Measurements from ENCODE around the gene HSFX2.
"Not testable (repeated sequence)": the region's sequence is repeated elsewhere in the genome, so short reads cannot be mapped to it uniquely, and the experiment has no call there.

The HSFX2 gene, protein sequence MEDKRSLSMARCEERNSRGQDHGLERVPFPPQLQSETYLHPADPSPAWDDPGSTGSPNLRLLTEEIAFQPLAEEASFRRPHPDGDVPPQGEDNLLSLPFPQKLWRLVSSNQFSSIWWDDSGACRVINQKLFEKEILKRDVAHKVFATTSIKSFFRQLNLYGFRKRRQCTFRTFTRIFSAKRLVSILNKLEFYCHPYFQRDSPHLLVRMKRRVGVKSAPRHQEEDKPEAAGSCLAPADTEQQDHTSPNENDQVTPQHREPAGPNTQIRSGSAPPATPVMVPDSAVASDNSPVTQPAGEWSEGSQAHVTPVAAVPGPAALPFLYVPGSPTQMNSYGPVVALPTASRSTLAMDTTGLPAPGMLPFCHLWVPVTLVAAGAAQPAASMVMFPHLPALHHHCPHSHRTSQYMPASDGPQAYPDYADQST

DNA sequence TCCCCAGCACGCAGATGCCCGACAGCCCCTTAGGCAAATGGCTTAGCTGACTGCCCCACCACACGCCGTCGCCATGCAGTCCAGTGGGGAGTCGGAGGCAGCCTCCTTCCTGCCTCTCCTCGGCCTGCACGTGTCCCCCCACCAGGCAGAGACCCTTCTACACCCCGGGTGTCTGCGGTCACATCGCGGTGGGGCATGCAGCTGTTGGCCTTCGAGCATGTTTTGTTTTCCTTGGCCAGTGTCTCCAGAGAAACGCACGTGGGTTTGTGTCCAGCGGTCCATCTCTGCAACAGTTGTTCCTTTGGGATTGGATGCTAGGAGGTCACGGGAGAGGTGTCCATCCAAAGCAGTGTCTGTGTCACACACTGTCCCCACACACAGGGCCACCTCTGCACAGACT lies at the start of gene HSFX2:
Gene HSFX2, minus strand, starts transcription at position 101 of the 400 bp plus-strand sequence. CDS start 614 bp downstream, outside the sequence.
- not testable (repeated sequence) for DNase-seq (ENCODE audit: low read depth)

GRCh38 chrX:149643496-149643895 lies 48.4 kb upstream of the HSFX2 start:
- DNase-seq (ENCODE audit: low read depth), result no peak

DNA sequence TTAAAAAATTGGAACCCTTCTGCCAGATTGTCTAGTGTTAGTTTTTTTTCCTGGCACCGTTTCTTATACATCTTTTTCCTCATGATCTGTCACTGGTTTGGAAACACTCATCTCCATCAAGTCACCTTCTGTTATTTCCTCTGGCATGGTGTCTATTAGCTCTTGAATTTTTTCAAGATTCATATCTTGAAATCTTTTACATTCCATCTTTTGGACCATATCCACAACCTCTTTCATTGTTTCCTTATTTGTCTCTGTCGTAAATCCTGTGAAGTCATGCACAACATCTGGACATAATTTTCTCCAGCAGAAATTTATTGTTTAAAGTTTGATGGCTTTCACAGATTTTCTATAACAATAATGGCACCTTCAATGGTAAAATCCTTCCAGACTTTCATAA lies 46.7 kb upstream of the HSFX2 start:
- DNase-seq (ENCODE audit: low read depth), result peak; percentile 39

DNA sequence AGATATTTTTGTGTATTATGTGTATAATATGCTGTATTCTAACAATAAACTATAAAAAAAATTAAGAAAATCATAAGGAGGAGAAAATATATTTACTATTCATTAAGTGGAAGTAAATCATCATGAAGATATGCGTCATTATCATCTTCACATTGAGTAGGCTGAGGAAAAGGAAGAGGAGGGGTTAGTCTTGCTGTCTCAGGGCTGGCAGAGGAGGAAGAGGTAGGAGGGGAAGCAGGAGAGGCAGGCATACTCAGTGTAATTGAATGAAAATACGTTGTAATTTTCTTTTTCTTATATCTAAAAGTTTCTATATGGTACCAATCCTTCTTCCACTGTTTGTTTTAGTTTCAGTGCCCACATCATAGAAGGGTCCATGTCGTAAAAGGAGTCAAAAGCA lies 46.3 kb upstream of the HSFX2 start:
- DNase-seq (ENCODE audit: low read depth), result no peak

- no peak for DNase-seq (ENCODE audit: low read depth)
These were observed 44.5 kb upstream of the HSFX2 start for GRCh38 chrX:149639568-149639967.

- DNase-seq (ENCODE audit: low read depth), result no peak
These were observed 43.7 kb upstream of the HSFX2 start for GRCh38 chrX:149638860-149639259.

DNA sequence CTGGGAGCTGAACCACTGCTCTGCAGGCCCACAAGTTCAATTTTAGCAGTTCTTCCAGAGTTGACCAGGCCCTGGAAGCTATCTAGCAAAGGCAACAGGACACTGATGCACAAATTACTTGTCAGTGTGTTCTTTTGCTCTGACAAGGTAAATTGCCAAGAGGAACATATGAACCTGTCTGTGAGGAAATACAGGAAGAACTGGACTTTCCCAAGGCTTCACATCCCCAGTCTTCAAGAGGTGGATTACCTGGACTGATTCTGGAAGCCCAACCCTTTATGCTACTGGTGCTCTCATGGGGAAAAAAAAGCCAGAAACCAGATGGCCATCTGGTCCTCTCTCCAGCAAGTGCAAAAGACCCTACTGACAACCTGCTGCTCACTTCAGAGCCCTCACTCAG lies 38.4 kb upstream of the HSFX2 start:
- DNase-seq (ENCODE audit: low read depth), result no peak

- DNase-seq (ENCODE audit: low read depth), result no peak
These were observed 36.4 kb upstream of the HSFX2 start, which contains the start of gene TMEM185A for GRCh38 chrX:149631234-149632165. TMEM185A (minus strand) TSS chrX:149631792; CDS start chrX:149631580, 212 bp downstream.

DNA sequence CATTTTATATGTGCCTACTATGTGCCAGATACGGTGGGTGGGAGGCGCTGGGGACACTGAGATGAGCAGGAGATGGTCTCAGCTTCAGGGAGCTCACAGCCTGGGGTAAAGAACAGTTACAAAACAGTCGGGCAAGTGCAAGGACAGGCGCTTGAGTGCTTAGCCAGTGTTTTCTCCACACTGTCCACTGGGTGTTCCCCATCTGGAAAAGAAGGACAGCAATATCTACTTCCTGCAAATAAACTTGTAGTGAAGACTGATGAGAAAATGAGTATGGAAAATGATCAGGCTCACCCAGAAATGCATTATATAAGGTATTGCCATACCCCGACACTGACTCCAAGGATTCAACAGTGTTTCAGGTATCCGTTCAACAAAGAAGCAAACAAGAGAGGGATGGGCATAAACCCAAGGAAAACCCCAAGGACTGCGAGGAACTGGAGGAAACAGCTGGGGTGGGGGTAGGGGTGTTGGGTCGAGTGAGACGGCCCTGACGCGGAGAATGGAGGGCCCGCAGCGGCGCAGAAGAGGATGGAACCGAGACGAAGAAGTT lies 35.6 kb upstream of the HSFX2 start:
- peak; percentile 30 for DNase-seq (ENCODE audit: low read depth)

DNA sequence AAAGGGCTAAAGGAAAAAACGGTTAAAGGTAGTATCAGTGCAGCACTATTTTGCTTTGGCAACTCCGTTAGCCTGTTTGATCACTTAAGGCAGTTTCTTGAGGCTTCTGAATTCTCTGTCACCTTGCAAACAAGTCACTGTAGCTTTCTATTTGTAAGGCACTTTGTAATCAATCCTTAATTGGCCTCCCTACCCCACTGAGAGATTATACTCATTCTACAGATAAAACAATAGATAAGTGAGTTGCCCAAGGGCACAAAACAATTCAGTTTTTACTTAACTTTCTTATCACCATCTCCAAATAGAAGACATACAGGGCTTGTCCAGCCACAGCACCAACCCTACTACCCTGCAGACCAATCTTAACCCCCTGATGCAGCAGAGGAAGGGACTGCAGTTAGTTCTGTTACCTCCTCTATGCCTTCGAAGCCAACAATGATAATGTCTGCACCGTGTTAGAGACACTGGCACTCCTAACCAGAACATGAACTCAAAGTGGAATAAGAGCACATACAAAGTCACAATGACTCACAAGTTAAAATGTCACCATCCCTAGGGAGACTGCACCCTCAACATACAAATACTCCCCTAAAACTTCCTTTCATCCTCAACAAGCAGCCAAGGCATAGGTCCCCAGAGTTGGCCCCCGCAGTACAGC lies 34.7 kb upstream of the HSFX2 start:
- DNase-seq (ENCODE audit: low read depth), result no peak

DNA sequence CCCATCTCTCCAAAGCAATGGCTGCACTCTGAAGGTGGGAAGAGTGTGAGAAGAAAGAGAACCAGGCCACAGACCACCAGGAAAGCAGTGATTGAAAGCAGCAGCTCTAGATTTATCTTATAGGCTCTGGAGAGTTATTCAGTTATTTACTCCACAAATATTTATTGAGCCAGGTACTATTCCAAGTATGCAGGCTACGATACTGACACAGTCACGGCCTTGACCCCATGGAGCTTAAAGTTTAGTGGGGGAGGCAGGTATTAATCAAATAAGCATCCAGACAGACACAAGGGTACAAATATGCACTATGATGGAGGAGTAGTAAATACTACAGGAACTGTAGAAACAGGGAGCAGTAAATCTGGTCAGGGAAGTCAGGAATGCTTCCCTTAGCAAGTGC lies 33.7 kb upstream of the HSFX2 start:
- no peak for DNase-seq (ENCODE audit: low read depth)

DNA sequence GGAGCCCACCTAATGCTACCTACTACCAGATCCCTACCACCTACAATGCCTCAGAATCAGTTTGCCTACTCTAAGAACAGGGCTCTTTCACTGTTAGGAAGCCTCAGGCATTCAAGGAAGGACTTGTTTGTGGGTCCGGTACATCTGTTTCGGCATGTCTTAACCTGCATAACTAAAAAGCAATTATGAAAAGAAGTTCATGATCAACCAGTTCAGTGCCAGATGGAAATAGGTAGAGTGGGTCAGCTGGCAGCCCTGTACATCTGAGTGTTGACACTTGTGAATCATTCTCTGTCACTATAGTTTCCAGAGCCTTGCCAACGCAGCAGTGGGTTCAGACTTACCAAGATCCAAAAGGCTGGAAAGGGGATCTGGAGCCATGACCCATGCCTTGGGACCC lies 33.2 kb upstream of the HSFX2 start:
- DNase-seq (ENCODE audit: low read depth), result no peak

- not testable (repeated sequence) for DNase-seq (ENCODE audit: low read depth)
These were observed 31.7 kb upstream of the HSFX2 start for GRCh38 chrX:149626829-149627228.

- not testable (repeated sequence) for DNase-seq (ENCODE audit: low read depth)
These were observed 24.5 kb upstream of the HSFX2 start for GRCh38 chrX:149619662-149620061.

GRCh38 chrX:149618871-149619270 lies 23.8 kb upstream of the HSFX2 start:
- no peak for DNase-seq (ENCODE audit: low read depth)

DNA sequence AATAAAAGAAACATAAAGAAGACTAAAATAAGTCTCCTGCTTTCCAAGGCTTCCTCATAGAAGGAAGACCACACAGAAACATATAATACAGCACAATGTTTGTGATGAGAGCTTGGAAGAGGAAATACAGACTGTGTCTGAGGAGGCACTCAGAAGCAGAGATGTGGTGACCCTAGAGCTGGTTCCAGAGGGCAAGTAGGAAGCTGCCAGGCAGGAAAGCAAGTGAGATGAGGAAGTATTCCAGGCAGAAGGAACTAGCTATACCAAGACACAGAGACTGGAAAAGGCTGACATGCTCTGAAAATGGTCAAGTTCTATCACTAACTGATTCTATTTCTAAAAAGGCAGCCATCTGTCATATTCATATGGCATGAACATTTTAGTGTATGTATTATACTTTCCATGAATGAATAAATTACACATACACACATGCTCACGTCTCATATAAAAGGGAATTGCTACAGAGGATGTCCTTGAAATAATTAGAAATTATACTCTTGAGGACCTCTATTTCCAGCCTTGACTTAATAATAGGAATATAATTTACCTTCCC lies 16.6 kb upstream of the HSFX2 start:
- DNase-seq (ENCODE audit: low read depth), result no peak

- no peak for DNase-seq (ENCODE audit: low read depth)
These were observed 15.4 kb upstream of the HSFX2 start for GRCh38 chrX:149610511-149610910.

DNA sequence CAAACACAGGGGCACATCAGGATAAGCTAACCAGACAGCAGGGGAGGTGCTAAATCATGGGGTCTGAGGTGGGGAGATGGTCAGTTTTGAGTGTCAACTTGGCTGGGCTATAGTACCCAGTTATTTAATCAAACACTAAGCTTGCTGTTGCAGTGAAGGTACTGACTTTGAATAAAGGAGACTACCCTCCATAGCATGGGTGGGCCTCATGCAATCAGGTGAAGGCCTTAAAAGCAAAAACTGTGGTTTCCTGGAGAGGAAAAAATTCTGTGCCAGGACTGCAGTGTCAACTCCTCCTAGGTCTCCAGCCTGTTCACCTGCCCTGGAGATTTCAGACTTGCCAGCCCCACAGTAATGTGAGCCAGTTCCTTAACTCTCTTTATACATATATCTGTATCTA lies 12.6 kb upstream of the HSFX2 start:
- no peak for DNase-seq (ENCODE audit: low read depth)

GRCh38 chrX:149605248-149605885 lies 10.3 kb upstream of the HSFX2 start:
- not testable (repeated sequence) for DNase-seq (ENCODE audit: low read depth)

DNA sequence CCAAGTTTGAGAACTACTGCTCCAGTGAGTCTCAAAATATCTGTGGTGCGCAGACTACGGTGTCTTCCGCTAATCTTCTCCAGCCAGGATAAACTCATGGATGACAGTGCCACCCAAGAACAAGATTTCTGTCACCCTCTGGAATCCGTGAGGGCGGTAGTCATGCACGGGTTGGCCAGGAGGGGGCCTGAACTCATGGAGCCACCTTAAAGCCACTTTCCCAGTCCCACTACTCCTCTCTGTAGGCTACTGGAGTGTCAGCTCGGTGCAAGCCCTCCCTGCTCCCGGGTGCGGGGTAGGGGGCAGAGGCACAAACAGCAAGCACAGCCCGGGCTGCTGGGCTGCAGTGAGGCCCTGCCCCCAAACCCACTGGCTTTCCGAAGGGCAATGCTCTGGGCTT lies 3.5 kb upstream of the HSFX2 start:
- not testable (repeated sequence) for DNase-seq (ENCODE audit: low read depth)

GRCh38 chrX:149595943-149596342 lies 829 bp upstream of the HSFX2 start:
- not testable (repeated sequence) for DNase-seq (ENCODE audit: low read depth)
